Measurements from ENCODE around the gene MRPS23. TPM values are rescaled to one million over a fixed set of nuclear protein-coding genes. Genes with fewer than 3 reads are reported as not detected.

The MRPS23 gene
- total and polyA plus RNA-seq, 2 of the 13 experiments (the other 11 are each of a cell fraction or from before 2014, with no cell fraction given), result 63.2 to 181 TPM

GRCh38 chr17:57868007-57868909 is 18.4 kb upstream of the MRPS23 start (continued):
- TF ChIP-seq ZNF280D (CRISPR knock-in tag; IDR thresholded peaks at IDR 0.05) (no peak), ZNF335 (CRISPR knock-in tag; IDR thresholded peaks at IDR 0.05) (no peak), CREM (IDR thresholded peaks at IDR 0.05) (no peak), CREM (CRISPR knock-in tag; IDR thresholded peaks at IDR 0.05) (no peak), JUND (CRISPR knock-in tag; IDR thresholded peaks at IDR 0.05) (peak; percentile 63; the same call in 1 of the 2 replicates), ZBTB10 (CRISPR knock-in tag; IDR thresholded peaks at IDR 0.05; ENCODE audit: borderline replicate concordance) (no peak), EP300 (IDR thresholded peaks at IDR 0.05; ENCODE audit: low read depth in 2 of 2, low read length in 2 of 2) (peak in 1 of 2 experiments; percentile 36; a peak in 2 of 4 replicates), EP300 (CRISPR knock-in tag; IDR thresholded peaks at IDR 0.05; ENCODE audit: borderline replicate concordance) (no peak), SRY (CRISPR knock-in tag; IDR thresholded peaks at IDR 0.05) (no peak), ZNF367 (CRISPR knock-in tag; IDR thresholded peaks at IDR 0.05; ENCODE audit: borderline replicate concordance) (no peak), ZBTB7A (CRISPR knock-in tag; IDR thresholded peaks at IDR 0.05) (peak; percentile 44; the same call in 1 of the 2 replicates), RFXANK (CRISPR knock-in tag; IDR thresholded peaks at IDR 0.05) (no peak), SALL1 (CRISPR knock-in tag; IDR thresholded peaks at IDR 0.05) (no peak; the same call in 1 of the 2 replicates), ZNF766 (CRISPR knock-in tag; IDR thresholded peaks at IDR 0.05; ENCODE audit: borderline replicate concordance) (no peak), ZNF674 (CRISPR knock-in tag; IDR thresholded peaks at IDR 0.05; ENCODE audit: low read depth) (no peak), ZBTB43 (CRISPR knock-in tag; conservative IDR thresholded peaks at IDR 0.05) (no peak), NR2C2 (CRISPR knock-in tag; IDR thresholded peaks at IDR 0.05; ENCODE audit: borderline replicate concordance) (no peak), AGO1 (IDR thresholded peaks at IDR 0.05; ENCODE audit: low read depth, low read length, poor library complexity, severe bottlenecking) (peak; percentile 10), NKX3-1 (CRISPR knock-in tag; IDR thresholded peaks at IDR 0.05) (no peak)
- TF ChIP-seq, protein P1, sequence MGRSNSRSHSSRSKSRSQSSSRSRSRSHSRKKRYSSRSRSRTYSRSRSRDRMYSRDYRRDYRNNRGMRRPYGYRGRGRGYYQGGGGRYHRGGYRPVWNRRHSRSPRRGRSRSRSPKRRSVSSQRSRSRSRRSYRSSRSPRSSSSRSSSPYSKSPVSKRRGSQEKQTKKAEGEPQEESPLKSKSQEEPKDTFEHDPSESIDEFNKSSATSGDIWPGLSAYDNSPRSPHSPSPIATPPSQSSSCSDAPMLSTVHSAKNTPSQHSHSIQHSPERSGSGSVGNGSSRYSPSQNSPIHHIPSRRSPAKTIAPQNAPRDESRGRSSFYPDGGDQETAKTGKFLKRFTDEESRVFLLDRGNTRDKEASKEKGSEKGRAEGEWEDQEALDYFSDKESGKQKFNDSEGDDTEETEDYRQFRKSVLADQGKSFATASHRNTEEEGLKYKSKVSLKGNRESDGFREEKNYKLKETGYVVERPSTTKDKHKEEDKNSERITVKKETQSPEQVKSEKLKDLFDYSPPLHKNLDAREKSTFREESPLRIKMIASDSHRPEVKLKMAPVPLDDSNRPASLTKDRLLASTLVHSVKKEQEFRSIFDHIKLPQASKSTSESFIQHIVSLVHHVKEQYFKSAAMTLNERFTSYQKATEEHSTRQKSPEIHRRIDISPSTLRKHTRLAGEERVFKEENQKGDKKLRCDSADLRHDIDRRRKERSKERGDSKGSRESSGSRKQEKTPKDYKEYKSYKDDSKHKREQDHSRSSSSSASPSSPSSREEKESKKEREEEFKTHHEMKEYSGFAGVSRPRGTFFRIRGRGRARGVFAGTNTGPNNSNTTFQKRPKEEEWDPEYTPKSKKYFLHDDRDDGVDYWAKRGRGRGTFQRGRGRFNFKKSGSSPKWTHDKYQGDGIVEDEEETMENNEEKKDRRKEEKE (IDR thresholded peaks at IDR 0.05), result no peak

All from HepG2 (cell line).